Measurements from ENCODE around the gene CYRIA. TPM values are rescaled to one million over a fixed set of nuclear protein-coding genes. Genes with fewer than 3 reads are reported as not detected.

CYRIA gene
- total RNA-seq, 2 experiments from 2014 or later: 1.3 TPM

DNA sequence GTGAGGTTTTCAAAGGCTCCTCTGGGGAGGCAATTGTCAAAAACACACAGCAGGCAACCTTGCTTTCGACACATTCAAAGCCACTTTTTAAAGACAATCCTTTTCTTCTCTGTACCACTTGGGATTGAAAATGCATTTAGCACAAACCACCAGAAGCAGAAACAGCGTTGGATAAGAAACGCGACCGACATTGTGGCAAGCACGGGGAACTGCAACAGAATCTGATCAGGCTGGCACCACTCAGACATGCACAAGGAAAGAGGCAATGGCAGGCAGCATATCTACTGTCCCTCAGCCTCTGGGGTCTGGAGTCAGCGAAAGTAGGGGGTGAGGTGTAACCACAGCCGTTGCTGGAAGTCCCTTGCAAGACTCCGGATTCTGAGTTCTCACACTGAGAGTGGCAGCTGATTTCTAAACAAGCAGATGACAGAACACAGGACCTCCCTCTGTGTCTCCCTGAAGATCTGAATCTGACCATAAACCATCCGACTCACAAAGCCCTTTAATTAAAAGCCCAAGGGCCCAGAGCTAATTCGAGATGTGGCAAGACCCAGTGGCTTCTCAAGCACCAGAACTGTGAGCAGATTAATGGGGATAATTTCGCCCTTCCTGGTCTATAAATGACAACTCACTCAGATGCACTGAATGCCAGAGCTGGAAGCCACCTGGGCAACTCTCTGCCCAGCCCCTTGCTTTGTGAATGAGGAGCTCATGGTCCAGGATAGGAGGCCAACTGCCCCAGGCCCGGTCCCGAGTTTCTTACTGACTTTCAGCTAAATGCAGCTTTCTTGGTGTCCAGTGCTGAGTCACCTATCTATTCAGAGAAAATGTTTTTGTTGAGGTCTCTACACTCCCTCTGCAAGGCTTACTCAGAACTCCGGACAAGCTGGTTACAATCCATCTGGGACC lies 29.6 kb downstream of the CYRIA start:
- Mint-ChIP-seq H3K27ac (no peak overlapping the region), H3K27me3 (peaks cover 15% of the 10 kb centered on the region), H3K36me3 (ENCODE audit: low read depth) (no peaks in the 10 kb centered on the region), H3K9me3 (peaks cover 2% of the 10 kb centered on the region), H3K4me1 (ENCODE audit: low read depth) (peaks cover 27% of the 10 kb centered on the region), H3K4me3 (no peak overlapping the region)
- H3K36me3 ChIP-seq (ENCODE audit: insufficient read depth, low read length): no peaks in the 10 kb centered on the region
- ATAC-seq (ENCODE audit: poor library complexity) (no peak), DNase-seq (no peak)
- peaks cover 3% of the 10 kb centered on the region for H3K4me1 ChIP-seq (ENCODE audit: insufficient read depth, low read length)
- TF ChIP-seq, protein P1, sequence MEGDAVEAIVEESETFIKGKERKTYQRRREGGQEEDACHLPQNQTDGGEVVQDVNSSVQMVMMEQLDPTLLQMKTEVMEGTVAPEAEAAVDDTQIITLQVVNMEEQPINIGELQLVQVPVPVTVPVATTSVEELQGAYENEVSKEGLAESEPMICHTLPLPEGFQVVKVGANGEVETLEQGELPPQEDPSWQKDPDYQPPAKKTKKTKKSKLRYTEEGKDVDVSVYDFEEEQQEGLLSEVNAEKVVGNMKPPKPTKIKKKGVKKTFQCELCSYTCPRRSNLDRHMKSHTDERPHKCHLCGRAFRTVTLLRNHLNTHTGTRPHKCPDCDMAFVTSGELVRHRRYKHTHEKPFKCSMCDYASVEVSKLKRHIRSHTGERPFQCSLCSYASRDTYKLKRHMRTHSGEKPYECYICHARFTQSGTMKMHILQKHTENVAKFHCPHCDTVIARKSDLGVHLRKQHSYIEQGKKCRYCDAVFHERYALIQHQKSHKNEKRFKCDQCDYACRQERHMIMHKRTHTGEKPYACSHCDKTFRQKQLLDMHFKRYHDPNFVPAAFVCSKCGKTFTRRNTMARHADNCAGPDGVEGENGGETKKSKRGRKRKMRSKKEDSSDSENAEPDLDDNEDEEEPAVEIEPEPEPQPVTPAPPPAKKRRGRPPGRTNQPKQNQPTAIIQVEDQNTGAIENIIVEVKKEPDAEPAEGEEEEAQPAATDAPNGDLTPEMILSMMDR (IDR thresholded peaks at IDR 0.05): no peak
- no peaks in the 10 kb centered on the region for H3K27me3 ChIP-seq (ENCODE audit: control insufficient read depth in 1 of 2, insufficient read depth in 2 of 2, low read length in 2 of 2)
- ChIA-PET POLR2A (no interaction called here), CTCF (no interaction called here)
- intact Hi-C loops (cut with DNase I, micrococcal nuclease): no loop called here
- no peak overlapping the region for H3K4me3 ChIP-seq (ENCODE audit: low read length)
- no peak overlapping the region for H3K27ac ChIP-seq (ENCODE audit: low read depth in 1 of 2, low read length in 2 of 2)
- no peaks in the 10 kb centered on the region for H3K9me3 ChIP-seq (ENCODE audit: control insufficient read depth in 1 of 2, insufficient read depth in 1 of 2, low read length in 2 of 2)

DNA sequence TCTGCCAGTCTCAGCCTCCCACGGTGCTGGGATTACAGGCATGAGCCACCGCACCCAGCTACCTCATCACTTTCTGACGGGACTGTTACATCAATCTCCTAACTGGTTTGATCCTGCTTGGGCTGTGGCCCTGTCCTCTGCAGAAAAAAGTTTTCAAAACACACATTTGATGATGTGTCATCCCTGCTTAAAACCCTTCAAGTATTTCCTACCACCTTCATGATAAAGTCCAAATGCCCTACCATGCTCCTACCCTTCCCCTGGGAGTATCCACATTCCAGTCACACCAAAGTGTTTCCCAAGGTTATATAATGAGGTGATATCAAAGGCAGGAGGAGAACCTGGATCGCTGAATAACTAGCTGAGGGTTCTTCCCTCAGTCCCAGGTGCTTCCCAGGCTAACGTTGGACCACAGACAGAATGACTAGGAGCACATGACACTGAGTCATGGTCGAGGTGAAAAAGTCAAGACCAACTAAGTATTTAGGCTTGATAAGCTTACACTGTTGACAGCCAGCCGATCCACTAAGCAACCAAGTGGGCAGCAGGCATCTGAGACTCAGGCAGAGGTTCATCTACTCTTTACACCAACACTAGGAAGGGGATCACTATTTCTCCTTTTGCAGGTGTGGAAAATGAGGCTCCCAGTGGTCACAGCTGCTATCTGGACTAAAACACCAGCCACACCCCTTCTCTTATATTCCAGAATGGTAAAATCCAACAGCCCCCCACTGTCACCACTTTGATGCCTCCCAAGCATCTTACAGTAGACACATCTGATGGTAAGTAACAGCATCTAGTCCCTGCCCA lies 31.8 kb downstream of the CYRIA start:
- TF ChIP-seq, protein P1 (IDR thresholded peaks at IDR 0.05): no peak
- peaks cover 2% of the 10 kb centered on the region for H3K9me3 Mint-ChIP-seq
- Histone ChIP-seq H3K27me3 (ENCODE audit: control insufficient read depth in 1 of 2, insufficient read depth in 2 of 2, low read length in 2 of 2) (no peaks in the 10 kb centered on the region), H3K27ac (ENCODE audit: low read depth in 1 of 2, low read length in 2 of 2) (no peak overlapping the region), H3K4me1 (ENCODE audit: insufficient read depth, low read length) (peaks cover 14% of the 10 kb centered on the region), H3K9me3 (ENCODE audit: control insufficient read depth in 1 of 2, insufficient read depth in 1 of 2, low read length in 2 of 2) (no peaks in the 10 kb centered on the region), H3K4me3 (ENCODE audit: low read length) (no peak overlapping the region), H3K36me3 (ENCODE audit: insufficient read depth, low read length) (no peaks in the 10 kb centered on the region)
- ATAC-seq (ENCODE audit: poor library complexity) (no peak), DNase-seq (peak in 2 of 14 experiments; percentile 45 to 59)
- peaks cover 15% of the 10 kb centered on the region for H3K27me3 Mint-ChIP-seq
- CTCF ChIA-PET: no interaction called here
- no peak overlapping the region for H3K4me3 Mint-ChIP-seq
- intact Hi-C loops (cut with DNase I, micrococcal nuclease): no loop called here
- H3K4me1 Mint-ChIP-seq (ENCODE audit: low read depth): peaks cover 28% of the 10 kb centered on the region
- no peaks in the 10 kb centered on the region for H3K36me3 Mint-ChIP-seq (ENCODE audit: low read depth)
- H3K27ac Mint-ChIP-seq: no peak overlapping the region
- POLR2A ChIA-PET: no interaction called here

- TF ChIP-seq, protein P1 (IDR thresholded peaks at IDR 0.05): no peak
- peaks cover 16% of the 10 kb centered on the region for H3K4me1 Mint-ChIP-seq (ENCODE audit: low read depth)
- DNase-seq: no peak
- Histone ChIP-seq H3K4me3 (ENCODE audit: low read length) (no peak overlapping the region), H3K4me1 (ENCODE audit: insufficient read depth, low read length) (peaks cover 15% of the 10 kb centered on the region), H3K27me3 (ENCODE audit: control insufficient read depth in 1 of 2, insufficient read depth in 2 of 2, low read length in 2 of 2) (no peaks in the 10 kb centered on the region), H3K27ac (ENCODE audit: low read depth in 1 of 2, low read length in 2 of 2) (no peak overlapping the region), H3K9me3 (ENCODE audit: control insufficient read depth in 1 of 2, insufficient read depth in 1 of 2, low read length in 2 of 2) (no peaks in the 10 kb centered on the region), H3K36me3 (ENCODE audit: insufficient read depth, low read length) (no peaks in the 10 kb centered on the region)
- ChIA-PET CTCF (no interaction called here), POLR2A (no interaction called here)
- peaks cover 15% of the 10 kb centered on the region for H3K27me3 Mint-ChIP-seq
- H3K27ac Mint-ChIP-seq: no peak overlapping the region
- no peaks in the 10 kb centered on the region for H3K36me3 Mint-ChIP-seq (ENCODE audit: low read depth)
- intact Hi-C loops (cut with DNase I, micrococcal nuclease): no loop called here
- no peak for ATAC-seq (ENCODE audit: poor library complexity)
- H3K4me3 Mint-ChIP-seq: no peak overlapping the region
- peaks cover 2% of the 10 kb centered on the region for H3K9me3 Mint-ChIP-seq
Observed at GRCh38 chr2:16632598-16632997, 33.0 kb downstream of the CYRIA start.

All from CD4-positive, alpha-beta T cell (primary cell).